GM12878 (cell line): ENCODE data around the gene CCP110. TPM values are rescaled to one million over a fixed set of nuclear protein-coding genes. Genes with fewer than 3 reads are reported as not detected.

ENCODE experiments used
- ATAC-seq: fragments of 200-7000 bp; cut with Tn5 transposase; 3 replicates; pipeline ENCODE4 v1.9.1; 2020; ENCODE audit warnings: mild to moderate bottlenecking, moderate library complexity
- BruUV-seq: library from RNA; stranded (reverse); fragments of 400-500 nt; replicated peaks from 2 replicates; lab custom pipeline; 2021; lab: Mats Ljungman, UMichigan
- CTCF ChIA-PET: fragments of 300-600 bp; sonication (Branson Sonifier 250); formaldehyde crosslinking; extraction: SDS; loops from one replicate; lab custom pipeline; 2021; ENCODE audit warnings: inconsistent platforms; lab: Yijun Ruan, JAX
- POLR2A ChIA-PET: fragments of 350-600 bp; formaldehyde crosslinking; extraction: SDS; loops from one replicate; lab custom pipeline; 2021; ENCODE audit warnings: inconsistent platforms; lab: Charles Lee
- RAD21 ChIA-PET: fragments of 300-600 bp; sonication (Branson Sonifier 250); formaldehyde crosslinking; loops from one replicate; lab custom pipeline; 2023; ENCODE audit warnings: antibody characterized with exemption; ENCODE audit not compliant: unreplicated experiment; lab: Charles Lee
- SMC1A ChIA-PET: fragments of 300-600 bp; sonication (Branson Sonifier 250); formaldehyde crosslinking; loops from one replicate; lab custom pipeline; 2023; ENCODE audit not compliant: unreplicated experiment, uncharacterized antibody; lab: Charles Lee
- DNase-seq: peaks from one replicate; pipeline ENCODE4 v3.0.0-alpha.2; 2011; ENCODE audit warnings: low read depth, low spot score
- FAIRE-seq: peaks from 3 replicates; lab custom pipeline; 2011; peaks lifted over from hg19 to GRCh38; lab: Jason Lieb, UNC
- H2AFZ ChIP-seq: 2 replicates; pipeline ENCODE4 v1.6.0; 2011; ENCODE audit warnings: low read depth, low read length, control low read depth; ENCODE audit not compliant: control insufficient read depth
- H3K27ac ChIP-seq: 2 replicates; pipeline ENCODE4 v1.5.1; 2011; ENCODE audit warnings: control low read depth; ENCODE audit not compliant: control insufficient read depth, insufficient read depth
- H3K27me3 ChIP-seq, 2 experiments: replicated peaks in 1 of 2; 2 replicates each; pipeline versions ENCODE4 v1.6.0 to v1.6.1; 2011; ENCODE audit warnings: low read length in 1 of 2; ENCODE audit not compliant: control insufficient read depth in 2 of 2, insufficient read depth in 2 of 2
- H3K36me3 ChIP-seq, 2 experiments: 2 replicates each; pipeline ENCODE4 v1.5.1; 2011; ENCODE audit warnings: low read length in 1 of 2; ENCODE audit not compliant: control insufficient read depth in 2 of 2, insufficient read depth in 2 of 2
- H3K4me1 ChIP-seq: 2 replicates; pipeline ENCODE4 v1.6.1; 2011; ENCODE audit warnings: mild to moderate bottlenecking, low read length, moderate library complexity, mixed read lengths; ENCODE audit not compliant: control insufficient read depth, insufficient read depth
- H3K4me2 ChIP-seq: 2 replicates; pipeline ENCODE4 v1.6.0; 2011; ENCODE audit warnings: control low read depth; ENCODE audit not compliant: control insufficient read depth, insufficient read depth
- H3K4me3 ChIP-seq: fragments of 200-600 bp; sonication (generic); 2 replicates; pipeline ENCODE4 v1.5.1; 2016
- H3K79me2 ChIP-seq: 2 replicates; pipeline ENCODE4 v1.6.0; 2011; ENCODE audit warnings: low read length; ENCODE audit not compliant: control insufficient read depth, insufficient read depth
- H3K9ac ChIP-seq: 2 replicates; pipeline ENCODE4 v1.8.0; 2011; ENCODE audit warnings: low read length, control low read depth, mixed read lengths; ENCODE audit not compliant: control insufficient read depth, insufficient read depth
- H3K9me3 ChIP-seq: replicated peaks from 3 replicates; pipeline ENCODE4 v1.5.1; 2011; ENCODE audit warnings: mild to moderate bottlenecking, low read length; ENCODE audit not compliant: control insufficient read depth, insufficient read depth
- H4K20me1 ChIP-seq: 2 replicates; pipeline ENCODE4 v1.6.0; 2011; ENCODE audit not compliant: control insufficient read depth, insufficient read depth
- ATF7 ChIP-seq: fragments of 450-650 bp; IDR thresholded peaks from 2 replicates; pipeline ENCODE4 v1.6.1; 2016; ENCODE audit warnings: low read depth, mild to moderate bottlenecking
- CHD1 ChIP-seq: IDR thresholded peaks from 2 replicates; pipeline ENCODE4 v1.6.1; 2012; ENCODE audit warnings: low read depth, low read length, improper control_type of control experiment
- E2F8 ChIP-seq: fragments of 450-650 bp; IDR thresholded peaks from 2 replicates; pipeline ENCODE4 v1.6.1; 2018; ENCODE audit warnings: mild to moderate bottlenecking, low read depth, moderate library complexity; ENCODE audit not compliant: partially characterized antibody
- FOXK2 ChIP-seq: fragments of 450-650 bp; IDR thresholded peaks from 2 replicates; pipeline ENCODE4 v1.6.1; 2017; ENCODE audit warnings: mild to moderate bottlenecking, moderate library complexity
- LARP7 ChIP-seq: fragments of 450-650 bp; IDR thresholded peaks from 2 replicates; pipeline ENCODE4 v1.6.1; 2017; ENCODE audit warnings: mild to moderate bottlenecking
- MLLT1 ChIP-seq: fragments of 450-650 bp; IDR thresholded peaks from 2 replicates; pipeline ENCODE4 v1.6.1; 2016; ENCODE audit warnings: mild to moderate bottlenecking
- MTA2 ChIP-seq: fragments of 450-650 bp; IDR thresholded peaks from 2 replicates; pipeline ENCODE4 v1.6.1; 2016; ENCODE audit warnings: low read depth, mild to moderate bottlenecking, moderate library complexity
- MXI1 ChIP-seq: fragments of 150-350 bp; IDR thresholded peaks from 2 replicates; pipeline ENCODE4 v1.6.1; 2011; ENCODE audit warnings: low read depth, mild to moderate bottlenecking, inconsistent platforms, low read length, improper control_type of control experiment
- PAX5 ChIP-seq: IDR thresholded peaks from 2 replicates; pipeline ENCODE4 v1.6.1; 2011; ENCODE audit warnings: low read depth, low read length, borderline replicate concordance
- POLR2AphosphoS5 ChIP-seq: IDR thresholded peaks from 2 replicates; pipeline ENCODE4 v1.6.1; 2011; ENCODE audit warnings: mild to moderate bottlenecking, low read length, inconsistent platforms
- RUNX3 ChIP-seq: IDR thresholded peaks from 2 replicates; pipeline ENCODE4 v1.6.1; 2012; ENCODE audit warnings: low read length, inconsistent platforms
- SKIL ChIP-seq: fragments of 450-650 bp; IDR thresholded peaks from 2 replicates; pipeline ENCODE4 v1.6.1; 2017; ENCODE audit warnings: mild to moderate bottlenecking, low read depth, inconsistent platforms; ENCODE audit not compliant: poor library complexity, severe bottlenecking
- SREBF2 ChIP-seq: IDR thresholded peaks from 2 replicates; pipeline ENCODE4 v1.6.1; 2012; ENCODE audit warnings: mild to moderate bottlenecking, low read length
- USF1 ChIP-seq: IDR thresholded peaks from 2 replicates; pipeline ENCODE4 v1.6.1; 2011; ENCODE audit warnings: borderline replicate concordance, low read depth, mild to moderate bottlenecking, moderate library complexity, mixed read lengths, low read length; ENCODE audit not compliant: insufficient read depth; ENCODE audit errors: extremely low read length
- YY1 ChIP-seq: IDR thresholded peaks from 2 replicates; pipeline ENCODE4 v1.6.1; 2011; ENCODE audit warnings: low read depth, mild to moderate bottlenecking, low read length
- WGBS: methylation state at CpG from one replicate; pipeline ENCODE4 v1.1.6; 2016; ENCODE audit warnings: low lambda C conversion rate; ENCODE audit not compliant: insufficient replicate concordance, insufficient coverage; ENCODE audit errors: missing lambda C conversion rate; 5-methylcytosine and 5-hydroxymethylcytosine counted together
- in situ Hi-C: fragments of 300-500 bp; cut with MboI; formaldehyde crosslinking; loops from 9 replicates; pipeline ENCODE4 v1.14.3; 2018; ENCODE audit warnings: mixed read lengths
- intact Hi-C: fragments of 100-400 bp; cut with micrococcal nuclease; formaldehyde crosslinking; loops from one replicate; pipeline ENCODE4 v1.14.2; 2022; ENCODE audit not compliant: unreplicated experiment
- polyA plus RNA-seq, 11 experiments: library from polyadenylated mRNA; depleted of rRNA in 4 of 11; unstranded in 6 of 11; stranded (reverse) in 5 of 11; fragments of >200 nt; fragmentation: Nextera tagmentation in 4 of 11; fragmentation: Illumina TruSeq in 1 of 11; extraction: Ambion mirVana in 4 of 11; extraction: Trizol in 1 of 11; gene quantifications; 1 replicate in 1 of 11; 2 replicates in 10 of 11; pipeline versions ENCODE4 v1.2.1 to v1.2.3, GENCODE V29; 2011 to 2016; ENCODE audit warnings: inconsistent platforms in 2 of 11, missing spikeins in 2 of 11, low read depth in 1 of 11
- total RNA-seq, 4 experiments: library from RNA; depleted of rRNA in 3 of 4; stranded (reverse); fragments of >200 nt in 3 of 4; fragmentation: Illumina TruSeq in 1 of 4; extraction: Trizol in 1 of 4; gene quantifications; 2 replicates each; pipeline versions ENCODE4 v1.2.1 to v1.2.3, GENCODE V29; 2013 to 2021

Gene CCP110
- total and polyA plus RNA-seq, 10 of the 15 experiments (the other 5 are each of a cell fraction or from before 2014, with no cell fraction given), result 6.4 to 38.1 (median 26.7) TPM

- peak overlapping the region; percentile 89 for H2AFZ ChIP-seq
- H3K4me2 ChIP-seq, result peak overlapping the region; percentile 84
- POLR2A ChIA-PET, result interaction anchor here (1.5 to 2.6 kb wide), 2 partner anchors 28 to 30 kb away, joined by 5 to 23 read pairs; partner anchors contain the start of gene VPS35L
- FAIRE-seq (no peak), ATAC-seq (peak; percentile 33), DNase-seq (peak; percentile 45)
- H3K27ac ChIP-seq, result peak overlapping the region; percentile 72
- BruUV-seq, result no TSS peak
- intact Hi-C loops (loop anchor here (2.0 to 5.0 kb wide), 2 partner anchors 30 to 457 kb away; partner anchors contain the start of genes COQ7 and VPS35L), in situ Hi-C loops (loop anchor here (10.0 kb wide), 1 partner anchor 730 kb away; the partner anchor contains the start of gene RPS15A)
- H3K4me1 ChIP-seq, result peaks cover 11% of the 10 kb centered on the region
- RAD21 ChIA-PET, result interaction anchor here (0.6 to 2.5 kb wide), 5 partner anchors 9 to 362 kb away, joined by 3 to 24 read pairs (median 4); partner anchors contain the start of gene VPS35L
- CTCF ChIA-PET, result interaction anchor here (0.9 to 5.2 kb wide), 3 partner anchors 16 to 30 kb away, joined by 3 to 56 read pairs (median 20); partner anchors contain the start of gene VPS35L
- no peaks in the 10 kb centered on the region for H3K27me3 ChIP-seq
- H3K79me2 ChIP-seq, result peaks cover 56% of the 10 kb centered on the region
- 2% methylated on average over 19 of the region's 19 CpGs for WGBS
- no peaks in the 10 kb centered on the region for H4K20me1 ChIP-seq
- H3K36me3 ChIP-seq, result no peaks in the 10 kb centered on the region; a peak in 2 of 4 replicates
- SMC1A ChIA-PET, result interaction anchor here (0.6 to 4.5 kb wide), 8 partner anchors 10 to 147 kb away, joined by 3 to 19 read pairs (median 3); partner anchors contain the start of gene VPS35L
- no peaks in the 10 kb centered on the region for H3K9me3 ChIP-seq
- H3K9ac ChIP-seq, result peak overlapping the region; percentile 57
- H3K4me3 ChIP-seq, result peak overlapping the region; percentile 69
- TF ChIP-seq MTA2 (peak; percentile 39; the same call in 1 of the 2 replicates), YY1 (peak; percentile 84), PAX5 (0 out of 2 replicates have a peak, but pooled peaks have one; percentile 13), LARP7 (no peak), CHD1 (0 out of 2 replicates have a peak, but pooled peaks have one; percentile 55), RUNX3 (peak; percentile 77), POLR2AphosphoS5 (peak; percentile 49), MXI1 (peak; percentile 63; the same call in 1 of the 2 replicates), E2F8 (no peak), FOXK2 (no peak), USF1 (no peak), SREBF2 (no peak), SKIL (peak; percentile 49), ATF7 (peak; percentile 26; the same call in 1 of the 2 replicates), MLLT1 (no peak)
Measured at GRCh38 chr16:19524616-19525384, 1.1 kb downstream of the CCP110 start.
